DND-41 (cell line): Measurements from ENCODE around the gene GPA33.

Experiments
- EZH2 ChIP-seq: IDR thresholded peaks from 3 replicates; pipeline ENCODE4 v1.6.1; 2012; ENCODE audit warnings: borderline replicate concordance, low read depth, mild to moderate bottlenecking, moderate library complexity, low read length, inconsistent platforms; ENCODE audit not compliant: severe bottlenecking
- TF ChIP-seq, protein P1 (sequence below): IDR thresholded peaks from 2 replicates; pipeline ENCODE4 v1.5.1; 2012; ENCODE audit warnings: borderline replicate concordance, low read length, moderate library complexity, mild to moderate bottlenecking; ENCODE audit not compliant: poor library complexity, severe bottlenecking; ENCODE audit errors: extremely low read depth

GRCh38 chr1:167061073-167061464 is 29.1 kb downstream of the GPA33 start:
- TF ChIP-seq, protein P1, sequence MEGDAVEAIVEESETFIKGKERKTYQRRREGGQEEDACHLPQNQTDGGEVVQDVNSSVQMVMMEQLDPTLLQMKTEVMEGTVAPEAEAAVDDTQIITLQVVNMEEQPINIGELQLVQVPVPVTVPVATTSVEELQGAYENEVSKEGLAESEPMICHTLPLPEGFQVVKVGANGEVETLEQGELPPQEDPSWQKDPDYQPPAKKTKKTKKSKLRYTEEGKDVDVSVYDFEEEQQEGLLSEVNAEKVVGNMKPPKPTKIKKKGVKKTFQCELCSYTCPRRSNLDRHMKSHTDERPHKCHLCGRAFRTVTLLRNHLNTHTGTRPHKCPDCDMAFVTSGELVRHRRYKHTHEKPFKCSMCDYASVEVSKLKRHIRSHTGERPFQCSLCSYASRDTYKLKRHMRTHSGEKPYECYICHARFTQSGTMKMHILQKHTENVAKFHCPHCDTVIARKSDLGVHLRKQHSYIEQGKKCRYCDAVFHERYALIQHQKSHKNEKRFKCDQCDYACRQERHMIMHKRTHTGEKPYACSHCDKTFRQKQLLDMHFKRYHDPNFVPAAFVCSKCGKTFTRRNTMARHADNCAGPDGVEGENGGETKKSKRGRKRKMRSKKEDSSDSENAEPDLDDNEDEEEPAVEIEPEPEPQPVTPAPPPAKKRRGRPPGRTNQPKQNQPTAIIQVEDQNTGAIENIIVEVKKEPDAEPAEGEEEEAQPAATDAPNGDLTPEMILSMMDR = no peak
- TF ChIP-seq EZH2 = no peak
